Activated CD4-positive, alpha-beta T cell treated with anti-CD3 and anti-CD28 coated beads for 24 hours (primary cell): ENCODE data around the gene DZIP3.
"Not testable (repeated sequence)": the region's sequence is repeated elsewhere in the genome, so short reads cannot be mapped to it uniquely, and the experiment has no call there.

Experiments used
- DNase-seq, 2 donors: peaks; one replicate each; pipeline ENCODE4 v3.0.0-alpha.2; 2020; ENCODE audit warnings: low read depth in 2 of 2

DZIP3 gene

DNA sequence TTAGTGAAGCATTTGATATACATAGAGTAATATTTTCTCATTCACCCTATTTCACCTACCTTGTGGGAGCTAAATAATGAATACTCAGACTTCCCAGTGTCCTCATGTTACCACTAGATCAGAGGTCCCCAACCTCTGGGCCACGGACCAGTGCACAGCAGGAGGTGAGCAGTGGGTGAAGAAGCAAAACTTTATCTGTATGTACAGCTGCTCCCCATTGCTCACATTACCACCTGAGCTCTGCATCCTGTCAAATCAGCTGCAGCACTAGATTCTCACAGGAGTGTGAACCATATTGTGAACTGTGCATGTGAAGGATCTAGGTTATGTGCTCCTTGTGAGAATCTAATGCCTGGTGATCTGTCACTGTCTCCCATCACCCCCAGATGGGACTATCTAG is 88.3 kb downstream of the DZIP3 start:
- DNase-seq = no peak

DNA sequence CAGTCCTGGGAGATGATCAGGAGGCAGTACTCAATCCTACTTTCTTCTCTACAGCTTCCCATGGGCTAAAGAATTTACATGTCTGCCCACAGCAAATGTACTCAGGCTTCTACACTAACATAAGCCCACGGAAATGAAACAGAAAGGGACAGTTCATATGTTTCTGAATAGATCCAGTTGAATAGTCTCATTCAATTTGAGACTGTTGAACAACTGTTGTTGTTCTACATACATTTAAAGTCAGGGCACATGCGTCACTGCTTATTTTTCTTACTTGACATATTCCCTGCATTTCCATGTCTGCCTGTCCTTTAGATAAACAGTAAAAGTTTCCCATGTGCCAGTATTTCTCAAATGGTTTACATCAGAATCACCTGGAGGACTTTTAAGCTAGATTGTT is 102.8 kb downstream of the DZIP3 start:
- not testable (repeated sequence) for DNase-seq

- DNase-seq = no peak
Observed at GRCh38 chr3:108698461-108698860, 108.9 kb downstream of the DZIP3 start.

DNA sequence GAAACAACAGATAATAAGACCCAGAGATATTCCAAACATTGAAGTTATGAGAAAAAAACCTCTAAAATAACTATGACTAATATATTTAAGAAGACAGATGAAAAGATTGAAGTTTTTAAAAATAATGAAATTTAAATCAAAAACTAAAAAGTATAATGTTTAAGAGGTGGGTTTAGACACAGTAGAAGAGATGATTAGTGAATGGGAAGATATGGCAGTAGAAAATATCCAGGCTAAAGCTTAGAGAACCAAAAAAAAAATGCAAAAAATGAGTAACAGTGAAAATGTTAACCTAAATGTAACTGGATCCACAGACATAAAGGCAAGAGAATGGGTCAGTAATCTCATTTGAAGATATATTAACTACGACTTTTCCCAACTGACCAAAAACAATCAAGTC is 115.5 kb downstream of the DZIP3 start:
- no peak for DNase-seq

- DNase-seq = no peak
Observed at GRCh38 chr3:108713009-108713516, 123.5 kb downstream of the DZIP3 start.

DNA sequence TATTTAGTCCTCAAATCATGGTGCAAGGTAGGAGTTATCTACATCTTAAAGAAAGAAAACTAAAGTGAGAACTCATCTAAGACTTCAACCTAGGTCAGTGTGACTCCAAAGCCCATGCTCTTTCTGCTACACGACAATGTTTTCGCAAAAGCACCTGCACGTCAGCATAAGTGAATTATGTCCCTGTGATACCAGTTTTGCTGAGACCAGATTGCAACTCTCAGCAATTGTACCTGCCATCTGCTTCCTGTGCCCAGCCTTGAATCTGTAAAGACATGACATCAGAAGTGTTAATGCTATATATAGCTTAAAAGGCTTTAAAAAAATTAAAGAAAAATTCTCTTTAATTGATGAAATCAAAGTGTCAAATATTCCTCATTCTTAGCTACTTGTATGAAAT is 124.3 kb downstream of the DZIP3 start:
- DNase-seq = no peak

GRCh38 chr3:108718454-108718853 is 128.9 kb downstream of the DZIP3 start:
- DNase-seq = no peak

DNA sequence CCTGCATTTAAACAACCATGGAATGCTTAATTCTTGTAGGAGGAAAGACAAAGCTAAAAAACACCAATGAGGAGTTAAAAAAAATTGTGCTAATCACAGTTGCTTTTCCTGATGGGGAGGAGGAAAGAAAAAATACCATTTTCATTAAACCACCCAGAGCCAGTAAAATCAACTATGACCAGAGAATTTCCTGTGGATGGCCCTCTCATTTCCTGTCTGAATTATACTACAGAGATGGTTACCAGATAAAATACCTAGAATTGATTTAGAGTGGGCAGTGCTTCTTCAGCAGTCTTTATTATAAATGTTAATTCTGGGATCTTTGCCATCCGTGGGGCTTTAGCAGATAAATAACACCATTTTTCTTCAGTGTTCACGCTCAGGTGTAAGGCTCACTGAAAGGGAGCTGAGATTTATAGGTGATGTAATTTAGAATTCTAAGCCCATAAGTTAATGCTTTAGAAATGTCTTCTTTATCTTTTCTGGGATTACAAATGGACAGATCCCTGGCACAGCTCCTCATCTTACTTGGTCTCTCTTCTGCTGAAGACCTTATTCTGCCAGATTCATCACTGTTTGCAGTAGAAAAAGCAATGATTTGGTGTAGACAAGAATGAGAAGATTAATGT is 129.8 kb downstream of the DZIP3 start:
- no peak for DNase-seq

- DNase-seq = no peak
Observed at GRCh38 chr3:108722724-108723123, 133.2 kb downstream of the DZIP3 start.

GRCh38 chr3:108724101-108724500 is 134.6 kb downstream of the DZIP3 start:
- no peak for DNase-seq

DNA sequence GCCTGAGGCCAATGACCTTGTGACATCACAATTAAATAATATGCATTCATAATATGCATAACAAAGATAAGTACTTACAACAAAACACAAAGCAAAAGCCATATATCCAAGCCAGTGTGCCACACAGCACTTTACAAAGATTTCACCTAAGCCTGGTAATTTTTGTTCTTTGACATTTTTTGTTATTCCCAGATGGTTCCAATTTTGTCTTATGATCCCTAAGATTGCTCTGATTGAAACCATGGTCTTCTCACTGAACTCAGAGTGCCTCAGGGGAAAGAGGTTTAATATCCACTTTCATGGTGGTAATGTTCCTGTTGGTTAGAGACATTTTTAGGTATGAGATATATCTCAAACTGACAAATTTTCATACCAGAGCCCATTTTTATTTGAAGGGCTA is 138.6 kb downstream of the DZIP3 start:
- DNase-seq = no peak

GRCh38 chr3:108728934-108729333 is 139.4 kb downstream of the DZIP3 start:
- no peak for DNase-seq

DNA sequence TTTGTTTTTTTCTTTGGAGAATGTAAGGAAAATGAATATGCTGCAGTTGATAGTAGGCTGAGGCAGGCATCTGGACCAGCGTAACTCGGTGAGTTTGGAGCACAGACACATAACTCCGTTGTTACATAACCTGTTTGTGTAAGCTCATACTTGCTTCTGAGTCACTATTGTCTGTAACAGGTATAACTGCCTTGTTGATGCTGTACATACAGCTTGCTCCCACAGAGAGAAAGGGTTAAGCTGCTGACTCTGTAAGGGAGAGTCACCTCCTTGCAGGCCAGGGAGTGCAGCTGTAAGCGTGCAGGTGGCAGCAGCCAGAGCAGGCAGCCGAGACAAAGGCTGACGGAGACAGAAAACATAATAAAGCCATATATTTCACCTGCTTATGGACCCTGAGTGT is 147.3 kb downstream of the DZIP3 start:
- DNase-seq = no peak

GRCh38 chr3:108742929-108743328 is 153.4 kb downstream of the DZIP3 start:
- DNase-seq = no peak
